HG03103 (cell line): ENCODE measurements around the gene TUBG2.

Experiments
- ATAC-seq: cut with Tn5 transposase; IDR thresholded peaks from one replicate; pipeline ENCODE4 v1.9.1; 2021; ENCODE audit warnings: low read depth; ENCODE audit not compliant: unreplicated experiment

The TUBG2 gene

DNA sequence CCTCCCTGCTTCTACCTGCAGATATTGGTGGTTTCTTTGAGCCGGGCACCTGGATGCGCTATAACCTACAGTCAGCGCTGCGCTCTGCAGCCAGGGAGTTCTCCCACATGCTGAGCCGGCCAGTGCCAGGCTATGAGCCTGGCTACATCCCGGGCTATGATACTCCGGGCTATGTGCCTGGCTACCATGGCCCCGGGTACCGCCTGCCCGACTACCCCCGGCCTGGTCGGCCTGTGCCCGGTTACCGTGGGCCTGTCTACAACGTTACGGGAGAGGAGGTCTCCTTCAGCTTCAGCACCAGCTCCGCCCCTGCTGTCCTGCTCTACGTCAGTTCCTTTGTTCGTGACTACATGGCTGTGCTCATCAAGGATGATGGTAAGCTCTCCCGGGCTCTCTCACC, 36.4 kb downstream of the TUBG2 start:
- no peak for ATAC-seq

- ATAC-seq: no peak
Measured at GRCh38 chr17:42697108-42697811, 38.2 kb downstream of the TUBG2 start.

DNA sequence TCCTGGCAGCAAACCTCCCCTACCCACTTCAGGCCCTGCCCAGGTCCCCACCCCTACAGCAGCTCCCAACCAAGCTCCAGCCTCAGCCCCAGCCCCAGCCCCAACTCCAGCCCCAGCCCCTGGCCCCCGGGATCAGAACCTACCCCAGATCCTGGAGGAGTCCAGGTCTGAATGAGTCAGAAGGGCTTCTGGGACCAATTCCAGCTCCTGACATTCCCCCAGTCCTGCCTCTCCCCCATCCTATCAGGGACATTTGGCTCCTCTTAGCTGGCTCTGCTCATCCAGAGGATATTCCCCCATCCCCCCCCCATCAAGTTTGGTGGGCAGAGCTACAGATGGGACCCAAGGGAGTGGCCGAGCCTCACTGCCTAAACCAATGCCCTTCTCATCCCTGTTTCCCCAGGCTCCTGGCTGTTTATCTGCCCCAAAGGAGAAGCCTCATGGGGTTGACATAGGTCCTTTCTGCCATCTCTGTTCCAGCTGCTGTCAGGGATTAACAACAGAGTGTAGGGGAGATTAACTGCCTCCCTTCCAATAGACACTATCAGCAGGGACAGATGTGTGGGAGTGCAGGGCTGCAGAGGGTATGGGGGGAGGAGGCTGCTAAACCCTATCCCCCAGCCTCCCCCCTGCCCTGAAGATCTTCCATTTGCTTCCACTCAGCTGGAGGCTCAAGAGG, 39.8 kb downstream of the TUBG2 start:
- ATAC-seq: no peak

GRCh38 chr17:42699415-42699740, 40.3 kb downstream of the TUBG2 start:
- ATAC-seq: no peak

- no peak for ATAC-seq
Measured at GRCh38 chr17:42700586-42701289, 41.7 kb downstream of the TUBG2 start.

- ATAC-seq: no peak
Measured at GRCh38 chr17:42702446-42702845, 43.4 kb downstream of the TUBG2 start.

GRCh38 chr17:42704490-42704836, 45.4 kb downstream of the TUBG2 start:
- ATAC-seq: peak; percentile 25

DNA sequence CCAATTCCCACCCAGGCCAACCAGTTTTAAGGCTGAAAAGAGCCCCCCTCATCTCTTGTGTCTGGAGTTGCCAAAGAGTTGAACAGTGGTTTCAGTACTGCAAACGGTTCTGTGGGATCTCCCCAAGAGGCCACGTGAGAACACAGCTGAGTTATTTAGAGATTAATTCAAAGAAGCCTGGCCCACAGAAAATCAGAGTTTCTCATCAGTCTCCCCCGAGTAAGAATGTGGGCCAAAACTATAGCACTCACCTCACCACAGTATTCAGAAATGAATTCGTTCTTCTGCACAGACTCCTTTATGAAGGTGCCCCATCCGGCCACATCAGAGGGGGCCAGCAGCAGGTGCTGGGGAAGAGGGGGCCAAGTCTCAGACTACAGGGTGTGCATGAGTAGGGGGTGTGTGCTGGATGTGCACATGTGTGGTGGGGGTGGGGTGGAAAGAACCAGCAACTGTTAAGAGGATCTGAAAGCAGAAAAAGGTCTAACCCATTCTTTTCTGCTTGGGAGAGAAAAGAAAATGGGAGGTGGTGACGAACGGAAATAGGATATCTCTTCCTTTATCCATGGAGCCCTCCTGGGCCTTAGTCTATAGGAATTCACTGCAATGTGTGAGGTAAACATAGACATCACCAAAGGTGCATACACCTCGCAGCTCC, 45.9 kb downstream of the TUBG2 start:
- ATAC-seq: peak; percentile 62

DNA sequence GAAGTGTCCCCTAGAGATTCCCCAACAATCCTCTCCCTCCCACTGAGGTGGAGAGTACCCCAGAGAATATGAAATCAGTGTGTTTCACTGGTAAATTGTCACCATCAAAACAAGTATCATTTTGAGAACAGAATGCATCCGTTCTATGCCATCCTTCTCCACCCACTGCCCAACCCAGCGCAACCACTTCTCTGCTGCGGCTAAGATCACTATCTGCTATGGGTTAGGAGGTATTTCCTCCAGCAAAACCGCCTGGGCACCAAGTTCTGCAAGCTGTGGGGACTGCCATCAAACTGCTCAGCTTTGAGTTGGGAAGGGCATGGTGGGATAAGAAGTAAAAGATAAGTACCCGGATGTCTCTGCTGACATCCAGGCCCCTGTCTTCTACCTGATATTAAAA, 47.6 kb downstream of the TUBG2 start:
- no peak for ATAC-seq

DNA sequence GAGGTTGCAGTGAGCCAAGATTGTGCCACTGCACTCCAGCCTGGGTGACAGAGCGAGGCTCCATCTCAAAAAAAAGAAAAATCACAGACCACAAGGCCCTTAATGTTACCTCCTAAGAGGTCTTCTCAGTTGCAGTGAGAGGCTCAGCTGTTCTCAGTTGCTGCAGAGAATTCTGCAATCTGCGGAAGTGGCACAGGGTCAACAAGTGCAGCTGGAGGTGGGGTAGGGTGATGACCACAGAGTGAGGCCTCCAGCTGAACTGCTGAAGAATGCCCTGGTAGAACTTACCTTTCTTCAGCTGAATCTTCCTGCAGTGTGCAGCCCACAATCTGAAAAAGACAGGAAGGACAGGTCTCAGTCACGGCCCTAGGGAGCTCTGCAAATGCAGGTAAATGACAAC, 49.5 kb downstream of the TUBG2 start:
- ATAC-seq: no peak

DNA sequence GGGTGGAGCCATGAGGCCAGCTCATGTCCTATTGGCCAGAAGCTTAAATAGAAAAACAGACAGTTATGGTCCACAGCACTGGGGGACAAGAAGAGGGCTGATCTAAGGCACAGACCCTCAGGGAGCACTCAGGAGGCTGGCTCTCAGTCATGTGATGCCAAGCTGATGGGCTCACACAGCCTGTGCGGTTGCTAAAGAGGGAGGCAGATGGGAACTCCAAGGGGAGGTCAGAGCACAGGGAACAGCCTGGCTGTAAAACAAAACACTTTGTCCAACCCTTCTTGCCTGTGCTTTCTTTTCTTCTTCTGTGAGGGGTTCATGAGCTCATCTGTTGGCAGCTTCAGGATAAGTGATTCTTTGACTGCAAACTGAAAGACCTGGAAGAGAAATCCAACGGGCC, 50.5 kb downstream of the TUBG2 start:
- ATAC-seq: no peak
